Left colon (tissue), 2 donors: ENCODE data around the gene CCDC182. TPM values are rescaled to one million over a fixed set of nuclear protein-coding genes. Genes with fewer than 3 reads are reported as not detected.

ENCODE experiments used
- ATAC-seq: fragments of 200-7000 bp; cut with Tn5 transposase; one replicate; pipeline ENCODE4 v1.9.1; 2020; ENCODE audit warnings: mild to moderate bottlenecking, moderate library complexity
- DNase-seq, 2 donors: peaks; one replicate each; pipeline ENCODE4 v3.0.0-alpha.2; 2020
- intact Hi-C, 2 donors: fragments of 100-400 bp; cut with DNase I in 1 of 2; cut with micrococcal nuclease in 1 of 2; formaldehyde crosslinking; loops; one replicate each; pipeline versions ENCODE4 v1.11.2 to v1.14.0; 2022; cut with DNase I, micrococcal nuclease
- long read RNA-seq: library from polyadenylated mRNA; unstranded; transcript quantifications from one replicate; pipeline ENCODE4 v2.0.0, GENCODE V29; 2021
- total RNA-seq, 2 donors: library from RNA; stranded (reverse); fragmentation: NEBNext Ultra II Directional; extraction: Animal tissue kit (Norgen Biotek cat#: 25700); gene quantifications; one replicate each; pipeline ENCODE4 v1.2.1, GENCODE V29; 2021
- donor health status: DM: no; HTN: no; CAD: no.
- donor health status: DM: yes; HTN: yes; CAD: no.

The CCDC182 gene
- total RNA-seq = not detected
- long read RNA-seq = 0 reads

DNA sequence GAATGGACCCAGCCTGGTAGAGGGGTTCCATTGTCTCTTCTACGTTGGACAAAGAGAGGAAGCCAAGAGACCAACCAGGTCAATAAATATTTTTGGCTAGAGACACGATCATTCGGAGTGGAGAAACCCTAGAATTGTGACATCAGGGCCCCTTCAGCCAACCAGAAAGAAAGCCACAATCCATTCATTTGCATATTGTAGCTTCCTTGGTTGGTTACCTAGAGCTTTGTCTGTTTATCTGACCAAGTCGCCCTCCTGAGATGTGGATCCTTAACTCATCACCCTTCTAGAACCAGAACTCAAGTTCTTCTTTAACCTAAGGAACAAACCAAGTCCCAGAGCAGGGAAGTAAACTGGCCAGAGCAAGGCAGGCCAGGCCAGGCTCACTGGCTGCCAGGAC is at the start of gene CCDC182:
CCDC182 (minus strand) TSS at position 58 of the 400 bp plus-strand sequence; CDS start at position 31, 27 bp downstream.
- DNase-seq (no peak), ATAC-seq (no peak)
- intact Hi-C loops = loop anchor here in 1 of 2 donors (10.0 kb wide), 1 partner anchor 600 kb away; no protein-coding TSS in a partner anchor

DNA sequence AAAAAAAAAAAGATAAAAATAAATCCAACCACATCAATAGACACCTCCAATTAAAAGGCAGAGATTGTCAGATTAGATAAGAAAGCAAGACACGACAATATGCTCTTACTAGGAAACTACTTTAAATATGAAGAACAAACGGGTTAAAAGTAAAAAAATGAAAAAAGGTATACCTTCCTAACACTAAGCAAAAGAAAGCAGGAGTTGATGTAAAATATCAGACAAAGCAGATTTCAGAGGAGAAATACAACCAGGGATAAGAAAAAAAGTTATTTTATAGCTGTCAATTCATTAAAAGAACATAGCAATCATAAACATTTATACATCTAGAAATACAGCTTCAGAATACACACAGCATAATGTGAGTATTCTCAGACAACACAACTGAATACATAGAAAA is 49.7 kb upstream of the CCDC182 start:
- DNase-seq = no peak
- intact Hi-C loops = no loop called here
- ATAC-seq = no peak

DNA sequence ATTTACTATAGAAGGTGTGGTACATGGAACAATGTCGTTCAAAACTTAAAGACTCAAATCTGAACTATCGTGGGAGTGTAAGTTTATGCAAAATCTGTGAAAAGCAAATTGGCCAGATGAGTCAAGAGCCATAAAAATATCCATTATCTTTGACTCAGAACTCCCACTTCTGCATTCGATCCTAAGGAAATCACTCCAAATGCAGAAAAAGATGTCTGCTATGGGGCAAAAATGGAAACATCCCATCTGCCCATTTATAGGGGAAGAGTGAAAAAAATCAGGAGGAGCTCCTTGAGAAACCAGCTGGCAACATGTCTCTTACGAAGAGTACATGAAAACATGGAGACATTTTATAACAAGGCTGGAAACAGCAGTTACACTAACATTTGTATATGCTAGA is 43.6 kb upstream of the CCDC182 start:
- intact Hi-C loops = no loop called here
- ATAC-seq = no peak
- no peak for DNase-seq

DNA sequence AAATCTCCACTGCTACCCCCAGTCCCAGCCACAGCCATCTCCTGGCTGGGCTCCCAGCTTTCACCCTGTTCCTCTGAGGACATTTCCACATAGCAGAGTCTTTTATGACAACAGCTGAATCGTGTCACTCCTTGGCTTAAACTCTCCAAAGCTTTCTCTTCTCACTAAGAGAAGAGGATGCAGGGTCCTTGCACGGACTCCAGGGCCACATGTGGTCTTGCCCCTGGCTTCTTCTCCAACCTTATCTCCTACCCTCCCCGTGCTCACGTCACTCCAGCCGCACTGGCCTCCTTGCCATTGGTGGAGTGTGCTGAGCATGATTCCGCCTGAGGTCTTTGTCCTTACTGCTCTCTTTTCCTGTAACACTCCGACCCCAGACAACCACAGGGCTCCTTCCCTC is 39.9 kb upstream of the CCDC182 start:
- intact Hi-C loops = no loop called here
- ATAC-seq (no peak), DNase-seq (no peak)

DNA sequence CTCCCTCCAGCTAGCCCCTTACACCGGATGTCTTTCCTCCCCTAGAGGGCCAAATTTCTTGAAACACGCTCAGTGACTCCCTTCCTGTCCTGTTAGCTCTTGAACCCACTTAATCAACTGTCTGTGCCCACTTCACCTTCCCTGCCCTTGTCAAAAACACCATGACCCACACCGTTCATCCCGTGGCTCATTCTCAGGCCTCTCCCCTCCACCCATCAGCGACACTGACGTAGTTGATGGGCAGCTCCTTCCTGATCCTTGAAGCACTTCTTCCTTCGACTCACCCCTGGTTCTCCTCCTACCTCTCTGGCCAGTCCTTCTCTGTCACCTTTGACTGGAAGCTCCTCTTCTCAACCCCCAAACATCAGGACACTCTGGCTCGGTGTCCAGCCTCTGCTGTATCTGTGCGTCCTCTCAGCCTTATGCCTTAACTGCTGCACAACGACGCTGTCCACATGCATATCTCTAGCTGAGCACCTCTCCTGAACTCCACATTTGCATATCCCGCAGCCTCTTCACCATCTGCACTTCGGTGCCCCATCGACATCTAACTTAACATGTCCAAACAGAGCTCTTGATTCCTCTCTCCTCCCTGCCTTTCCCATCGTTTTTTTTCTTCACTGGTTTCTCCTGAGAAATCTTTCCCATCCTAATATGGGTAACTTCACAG is 39.3 kb upstream of the CCDC182 start:
- DNase-seq = no peak
- intact Hi-C loops = no loop called here
- no peak for ATAC-seq

DNA sequence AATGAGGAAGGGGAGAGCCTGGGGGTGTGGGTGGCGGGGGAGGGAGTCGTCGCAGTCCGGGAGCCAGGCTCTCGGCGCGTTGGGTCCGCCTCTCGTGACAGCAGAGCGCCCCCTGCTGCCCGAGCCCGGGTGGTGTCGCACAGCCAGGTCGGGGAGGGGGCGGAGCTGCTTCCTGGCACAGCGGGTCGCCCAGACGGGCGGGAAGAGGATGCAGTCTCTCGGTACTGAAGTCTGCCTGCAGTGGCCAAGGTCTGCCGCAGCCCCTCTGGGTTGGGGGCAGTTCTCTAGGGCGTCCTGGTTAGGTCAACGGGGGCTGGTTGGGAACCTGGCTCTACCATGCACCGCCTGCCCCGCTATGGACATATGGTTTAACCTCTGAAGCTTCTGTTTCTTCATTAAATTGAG is 38.2 kb upstream of the CCDC182 start:
- ATAC-seq (peak; percentile 75), DNase-seq (peak; percentile 28 to 69)
- intact Hi-C loops = no loop called here

DNA sequence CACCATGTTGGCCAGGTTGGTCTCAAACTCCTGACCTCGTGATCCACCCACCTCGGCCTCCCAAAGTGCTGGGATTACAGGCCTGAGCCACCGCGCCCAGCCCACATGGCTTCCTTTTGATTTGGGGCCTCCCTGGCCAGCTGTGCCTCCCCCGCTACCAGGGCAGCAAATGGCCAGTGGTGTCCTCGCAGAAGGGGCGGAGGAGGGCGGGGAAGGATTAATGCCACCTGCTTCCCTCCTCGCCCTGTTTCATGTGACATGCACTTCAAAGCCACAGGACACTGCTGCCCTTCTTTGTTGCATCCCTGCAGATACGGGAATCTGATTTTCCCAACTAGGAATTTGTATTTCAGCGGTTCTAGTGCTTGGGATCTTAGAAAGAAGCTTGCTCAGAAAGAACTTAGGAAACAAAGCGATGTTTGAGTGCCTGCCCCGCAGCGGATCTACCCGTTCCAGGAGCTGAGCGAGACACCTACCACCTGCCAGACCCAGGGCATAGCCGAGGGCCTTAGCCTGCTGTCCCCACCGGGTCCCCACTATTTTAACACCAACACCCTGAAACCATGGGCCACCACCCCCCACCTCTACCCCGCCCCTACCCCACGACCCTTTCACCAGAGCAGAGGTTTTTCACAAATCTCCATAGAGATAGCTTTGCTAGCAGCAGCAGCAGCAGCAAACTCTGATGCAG is 37.7 kb upstream of the CCDC182 start:
- ATAC-seq (no peak), DNase-seq (no peak)
- intact Hi-C loops = no loop called here

DNA sequence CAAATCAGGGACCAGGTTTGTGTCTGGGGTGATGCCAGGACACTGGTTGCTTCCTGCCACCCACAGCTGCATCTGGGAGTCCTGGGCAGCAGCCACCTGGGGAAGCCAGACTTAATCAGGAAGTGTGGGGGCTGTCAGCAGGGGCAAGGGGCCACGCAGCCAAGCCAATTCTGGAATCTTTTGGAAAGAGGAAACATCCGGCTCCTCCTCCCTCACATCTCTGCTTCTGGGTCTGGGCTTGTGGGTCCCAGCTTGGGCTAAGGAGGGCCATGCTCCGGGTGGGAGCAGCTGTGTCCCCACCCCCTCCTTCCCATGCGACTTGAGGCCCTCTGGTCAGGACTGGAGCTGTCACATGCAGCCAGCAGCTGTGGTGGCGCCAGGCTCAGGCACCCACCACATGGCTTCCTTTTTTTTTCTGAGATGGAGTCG is 37.0 kb upstream of the CCDC182 start:
- intact Hi-C loops = no loop called here

DNA sequence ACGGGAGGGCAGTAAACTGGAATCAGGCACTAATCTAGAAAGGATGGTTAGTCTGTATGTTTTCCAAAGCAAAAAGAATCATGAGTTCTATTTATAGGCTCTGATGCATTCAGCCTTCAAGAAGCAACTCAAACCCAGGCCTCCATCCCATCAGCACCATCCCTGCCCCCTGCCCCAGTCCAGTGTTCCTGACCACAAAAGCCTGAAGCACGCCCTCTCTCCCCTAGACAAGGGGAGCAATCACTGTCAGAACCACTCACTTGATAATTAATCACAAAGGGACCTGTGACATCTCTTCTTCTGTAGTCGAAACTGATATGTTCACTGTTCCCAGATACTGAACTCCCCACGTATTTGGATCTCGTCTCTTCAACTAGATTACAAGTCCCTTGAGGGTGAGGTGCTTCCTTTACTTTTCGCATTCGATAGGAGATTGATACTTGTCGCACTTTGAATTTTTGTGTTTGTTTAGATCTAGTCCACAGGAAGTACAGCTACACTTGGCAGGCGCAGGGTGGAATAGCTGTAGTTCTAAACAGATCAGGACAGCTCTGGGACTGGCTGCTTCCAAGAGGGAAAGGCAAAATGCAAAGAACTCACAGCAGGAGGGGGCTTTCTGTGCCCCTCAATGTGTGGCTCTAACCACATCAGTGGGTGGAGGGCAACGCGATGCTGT is 36.4 kb upstream of the CCDC182 start:
- intact Hi-C loops = no loop called here
- ATAC-seq = no peak
- no peak for DNase-seq

More for the DNA sequence above, 37.0 kb upstream of the CCDC182 start:
- ATAC-seq (no peak), DNase-seq (no peak)

DNA sequence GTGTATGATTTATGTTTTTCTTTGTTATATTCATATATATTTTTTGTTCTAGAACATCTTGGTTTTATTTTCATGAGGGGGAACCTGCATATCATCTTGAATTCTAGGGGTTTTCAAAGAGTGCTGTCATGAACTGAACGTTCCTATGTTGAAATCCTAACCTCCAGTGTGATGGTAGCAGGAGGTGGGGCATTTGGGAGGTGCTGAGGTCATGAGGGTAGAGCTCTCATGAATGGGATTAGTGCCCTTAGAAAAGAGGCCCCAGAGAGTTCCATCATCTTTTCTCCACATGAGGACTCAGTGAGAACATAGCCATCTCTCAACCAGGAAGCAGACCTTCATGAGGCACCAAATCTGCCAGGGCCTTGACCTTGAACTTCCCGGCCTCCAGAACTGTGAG is 34.6 kb upstream of the CCDC182 start:
- DNase-seq = no peak
- ATAC-seq = no peak
- intact Hi-C loops = no loop called here

DNA sequence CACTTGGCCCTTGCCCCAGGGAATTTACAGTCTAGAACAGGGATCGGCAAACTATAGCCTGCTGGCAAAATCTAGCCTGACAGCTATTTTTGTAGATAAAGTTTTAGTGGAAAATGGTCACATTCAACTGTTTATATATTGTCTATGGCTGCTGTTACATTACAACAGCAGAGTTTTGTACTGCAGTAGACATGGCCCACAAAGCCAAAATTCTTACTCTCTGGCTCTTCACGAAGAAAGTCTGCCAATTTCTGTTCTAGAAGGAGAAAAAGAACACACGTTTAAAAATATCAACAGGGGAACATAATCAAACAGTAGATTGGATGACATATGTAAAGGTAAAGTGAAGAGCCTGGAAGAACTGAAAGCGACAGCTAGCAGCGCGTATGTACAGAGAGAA is 33.2 kb upstream of the CCDC182 start:
- no peak for DNase-seq
- intact Hi-C loops = no loop called here
- no peak for ATAC-seq

DNA sequence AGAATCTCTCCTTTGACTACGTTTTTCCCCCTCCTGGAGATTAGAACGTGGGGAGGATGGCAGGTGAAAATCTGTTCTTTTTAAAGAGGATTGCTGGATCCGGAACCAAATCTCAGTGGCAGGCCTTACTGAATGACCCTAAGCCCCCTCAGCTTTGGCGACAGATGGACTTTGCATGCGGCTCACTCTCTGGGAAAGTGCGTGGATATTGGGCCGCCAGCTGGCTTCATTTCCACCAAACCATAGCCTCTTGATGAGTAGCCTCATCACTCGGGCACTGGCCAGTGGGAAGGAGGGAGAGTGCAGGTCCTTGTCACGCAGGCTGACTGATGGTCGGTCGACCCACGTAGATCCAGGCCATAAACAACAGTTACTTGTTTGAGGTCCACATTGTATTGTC is 31.3 kb upstream of the CCDC182 start:
- ATAC-seq (no peak), DNase-seq (no peak)
- intact Hi-C loops = no loop called here

DNA sequence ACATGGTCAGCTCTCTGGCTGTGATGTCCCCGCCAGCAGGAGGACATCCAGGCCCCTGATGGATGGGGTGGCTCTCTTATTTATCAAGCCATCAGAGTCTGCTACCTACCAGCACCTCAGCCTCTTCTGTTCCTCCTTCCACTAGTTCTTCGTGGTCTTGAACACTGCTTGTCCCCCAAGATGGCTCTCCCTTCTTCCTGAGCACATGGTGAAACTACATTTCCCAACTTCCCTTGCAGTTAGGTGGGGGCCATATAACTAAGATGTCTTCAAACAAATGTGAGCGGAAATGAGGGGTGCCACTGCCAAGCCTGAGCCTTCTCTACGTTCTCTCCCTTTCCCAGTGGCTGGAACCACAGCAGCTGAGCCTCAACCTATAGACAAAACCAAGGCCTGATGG is 29.8 kb upstream of the CCDC182 start:
- intact Hi-C loops = no loop called here
- ATAC-seq (no peak), DNase-seq (no peak)

DNA sequence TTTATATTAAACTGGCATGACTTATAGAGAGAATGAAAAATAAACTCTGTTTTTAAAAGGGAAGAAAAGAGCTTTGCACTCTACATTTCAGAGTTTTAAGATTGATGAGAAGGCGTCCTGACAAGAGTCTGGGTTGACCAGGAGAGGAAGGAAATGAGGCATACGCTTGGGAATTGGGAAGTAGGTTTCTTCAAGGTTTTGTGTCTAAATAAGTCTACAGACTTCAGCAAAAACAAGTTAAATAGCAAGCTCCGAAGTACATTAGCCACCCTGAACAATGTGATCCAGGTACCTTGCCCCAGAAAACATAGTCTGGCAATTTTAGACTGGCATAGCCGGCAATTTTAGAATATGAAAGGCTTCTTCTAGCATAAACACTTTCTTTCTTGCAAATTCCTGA is 28.5 kb upstream of the CCDC182 start:
- DNase-seq = no peak
- intact Hi-C loops = no loop called here
- ATAC-seq = no peak

DNA sequence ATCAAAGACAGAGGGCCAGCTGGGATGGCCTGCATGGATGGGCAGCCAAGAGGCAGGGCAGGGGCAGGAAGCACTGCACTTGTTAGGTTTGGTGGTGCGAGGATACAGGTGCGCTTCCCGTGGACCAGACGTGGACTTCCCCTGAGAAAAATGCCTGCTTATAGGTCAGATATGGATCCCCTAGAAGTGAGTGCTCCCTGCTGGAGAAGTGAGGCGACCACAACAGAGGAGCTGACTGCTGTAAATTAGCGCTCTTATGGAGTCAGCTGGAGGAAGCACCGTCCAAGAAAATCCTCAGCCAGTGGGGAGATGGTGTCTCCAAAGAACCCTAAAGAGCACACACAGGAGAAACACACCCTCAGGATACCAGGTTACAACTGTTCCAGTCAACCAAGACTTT is 27.7 kb upstream of the CCDC182 start:
- intact Hi-C loops = no loop called here
- DNase-seq (no peak), ATAC-seq (no peak)

DNA sequence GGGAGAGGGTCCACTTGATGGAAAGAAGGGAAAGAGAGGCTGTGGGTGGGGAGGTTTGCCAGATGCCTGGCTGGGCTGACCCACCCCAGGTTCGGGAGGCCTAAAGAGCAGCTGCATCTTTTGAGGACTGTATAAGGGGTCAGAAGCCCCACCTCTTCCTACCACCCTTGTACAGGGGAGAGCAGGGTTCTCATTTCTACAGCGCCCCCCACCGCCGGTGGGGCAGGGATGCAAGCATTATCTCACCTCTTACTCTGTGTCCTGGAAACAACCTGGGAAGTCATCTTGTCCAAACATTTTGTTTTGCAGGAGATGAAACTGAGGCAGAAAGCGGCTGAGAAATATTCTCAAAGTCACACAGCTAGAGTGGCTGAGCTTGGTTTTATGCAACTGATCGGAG is 22.5 kb upstream of the CCDC182 start:
- intact Hi-C loops = no loop called here
- DNase-seq = no peak
- ATAC-seq = no peak

DNA sequence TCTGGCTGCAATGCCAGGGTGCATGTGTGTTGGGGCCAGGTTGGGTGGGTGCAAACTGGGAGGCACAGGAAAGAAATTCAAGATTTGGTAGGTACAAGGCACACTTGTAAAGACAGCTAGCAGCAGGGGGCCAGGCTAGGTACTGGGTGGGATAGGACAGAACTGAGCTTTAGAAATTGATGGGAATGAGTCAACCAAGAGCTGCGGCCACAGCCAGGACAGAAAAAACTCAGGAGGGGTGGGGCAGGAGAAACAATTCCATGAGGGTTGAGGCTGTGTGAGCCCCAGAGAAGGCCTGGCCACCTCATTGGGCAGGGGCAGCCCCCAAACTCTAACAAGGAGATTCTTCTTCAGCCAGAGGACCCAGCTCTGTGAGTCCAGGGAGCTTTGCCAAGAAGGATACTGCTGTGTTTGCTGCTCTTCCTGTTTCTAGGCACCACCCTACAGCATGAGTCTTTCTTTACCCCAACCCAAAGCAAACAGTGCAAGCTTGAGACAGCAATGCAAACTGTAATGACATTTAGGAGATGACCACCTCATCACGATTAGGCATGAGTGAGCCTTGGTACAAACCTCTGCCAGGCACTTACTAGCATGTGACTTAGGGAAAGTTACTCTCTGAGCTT is 21.3 kb upstream of the CCDC182 start:
- ATAC-seq = no peak
- intact Hi-C loops = no loop called here
- DNase-seq = no peak

DNA sequence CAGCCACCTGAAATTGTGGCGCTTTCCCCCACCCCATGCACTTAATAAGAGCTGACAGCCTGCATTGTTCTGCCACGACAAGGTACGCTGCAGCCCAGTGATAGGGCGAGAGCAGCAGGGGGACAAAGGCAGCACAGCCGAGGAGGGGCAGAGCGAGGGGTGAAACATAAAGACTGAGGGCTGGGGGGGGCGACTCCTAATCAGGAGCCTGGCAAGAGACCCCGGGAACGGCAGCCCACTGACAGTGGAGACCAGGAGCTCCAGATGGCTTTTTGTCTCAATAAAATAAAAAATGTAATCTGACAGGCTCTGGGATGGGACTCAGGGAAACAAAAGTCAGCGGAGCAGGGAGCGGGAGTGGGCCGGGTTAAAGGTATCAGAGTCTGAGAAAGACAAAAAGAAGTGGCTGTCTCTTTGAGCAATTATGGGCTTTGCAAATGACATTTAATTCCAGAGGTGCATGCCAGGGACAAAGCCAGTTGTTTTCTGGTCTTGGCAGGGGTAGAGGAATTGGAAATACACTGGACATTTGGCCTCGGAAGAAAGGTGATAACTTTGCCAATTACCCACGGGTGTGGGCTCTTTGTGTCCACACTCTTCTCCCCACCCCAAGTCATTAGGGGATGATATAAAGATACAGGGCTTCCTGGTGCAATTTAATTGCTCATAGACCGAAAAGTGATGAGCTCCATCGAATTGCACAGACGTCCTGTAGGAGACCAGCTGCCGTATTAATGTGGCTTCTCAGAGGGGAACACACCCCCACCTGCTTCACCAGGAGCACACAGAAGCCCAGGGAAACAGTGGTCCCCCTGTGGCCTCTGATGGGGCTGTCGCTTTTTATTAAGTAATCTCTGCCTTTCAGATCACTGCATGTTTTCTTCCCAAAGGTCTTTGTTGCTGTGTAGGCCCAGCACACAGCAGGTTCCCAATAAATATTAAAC is 17.6 kb upstream of the CCDC182 start:
- intact Hi-C loops = no loop called here
- no peak for ATAC-seq
- no peak for DNase-seq

DNA sequence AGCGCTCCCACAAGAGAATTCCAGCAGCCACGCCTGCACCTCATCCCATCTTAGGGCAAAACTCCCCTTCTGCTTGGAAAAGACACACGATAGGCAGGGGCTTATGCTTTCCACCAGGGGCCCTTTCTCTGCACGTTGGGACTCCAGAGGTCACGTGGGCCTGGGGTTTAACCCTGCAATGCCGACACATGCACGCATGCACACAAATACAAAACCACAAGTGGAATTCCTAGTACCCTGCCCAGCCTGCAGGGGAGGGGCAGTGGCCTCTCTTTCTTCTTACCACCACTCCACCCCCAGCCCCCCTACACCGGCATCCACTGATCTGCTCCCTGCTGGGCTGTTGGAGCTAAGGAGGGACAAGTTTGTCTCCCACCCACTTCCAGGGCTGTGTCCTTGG is 16.8 kb upstream of the CCDC182 start:
- no peak for ATAC-seq
- no peak for DNase-seq
- intact Hi-C loops = no loop called here
